HG03280 (cell line): ENCODE results near the gene PKDCC.

Experiments
- ATAC-seq: cut with Tn5 transposase; IDR thresholded peaks from one replicate; pipeline ENCODE4 v1.9.1; 2021; ENCODE audit warnings: mild to moderate bottlenecking, moderate library complexity; ENCODE audit not compliant: unreplicated experiment

The PKDCC gene

DNA sequence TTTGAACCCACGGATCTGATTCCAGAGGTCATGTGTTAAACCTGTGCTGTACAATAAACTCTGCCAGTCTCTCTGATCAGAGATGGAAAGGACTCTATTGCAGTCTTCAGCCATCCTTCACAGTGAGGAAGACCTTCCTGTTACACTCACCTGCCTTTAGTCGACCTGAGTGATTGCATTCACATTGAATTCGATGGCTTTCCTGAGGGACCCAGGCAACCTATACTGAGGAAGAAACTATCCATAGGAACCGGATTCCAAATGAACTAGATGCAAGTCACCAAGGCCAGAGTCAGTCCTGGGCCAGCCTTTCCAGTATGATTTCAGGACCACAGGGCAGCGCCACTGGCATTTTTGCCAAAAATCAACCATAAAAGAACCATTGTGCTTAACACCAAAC, 56.8 kb downstream of the PKDCC start:
- no peak for ATAC-seq

DNA sequence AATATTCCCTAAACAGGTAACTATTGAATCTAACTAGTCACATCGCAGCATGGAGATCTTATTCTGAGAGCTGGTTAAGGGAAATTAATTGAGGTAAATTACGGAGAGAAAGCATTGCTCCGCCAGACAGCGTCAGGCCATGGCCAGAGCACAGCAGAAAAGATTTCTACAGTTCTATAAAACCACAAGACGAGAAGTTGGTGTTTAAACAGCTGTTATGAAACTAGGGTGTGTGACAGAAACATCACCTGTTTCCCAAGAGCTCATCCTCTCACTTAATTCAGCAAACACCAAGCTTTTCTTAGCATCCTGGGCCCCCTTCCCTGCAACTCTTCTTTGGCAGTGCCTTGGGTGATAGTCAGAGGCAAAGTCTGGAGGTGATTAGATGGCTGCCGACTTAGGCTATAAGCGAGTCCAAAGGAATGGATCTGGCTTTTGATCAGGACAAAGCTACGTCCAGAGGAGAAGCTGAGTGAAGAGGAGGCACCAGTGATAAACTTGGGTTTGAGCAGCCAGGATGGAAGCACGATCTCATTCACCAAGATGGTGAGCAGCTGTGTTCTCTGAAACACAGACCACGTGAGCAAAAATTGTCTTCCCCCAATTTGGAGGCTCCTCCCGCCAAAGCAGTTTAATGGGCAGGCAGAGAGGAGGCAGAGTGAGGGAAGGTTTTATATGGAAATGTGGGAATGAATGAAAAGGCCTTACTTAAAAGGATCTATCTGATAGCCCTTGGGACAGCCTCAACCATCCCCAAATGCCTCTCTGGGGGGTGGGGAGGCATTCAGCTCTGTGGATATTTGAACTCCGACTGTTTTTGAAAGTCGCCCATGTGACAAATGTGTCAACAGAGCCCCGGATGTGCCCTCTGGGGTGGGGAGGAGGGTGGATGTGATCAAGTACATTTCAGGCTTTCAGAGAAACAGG, 57.8 kb downstream of the PKDCC start:
- ATAC-seq: no peak

DNA sequence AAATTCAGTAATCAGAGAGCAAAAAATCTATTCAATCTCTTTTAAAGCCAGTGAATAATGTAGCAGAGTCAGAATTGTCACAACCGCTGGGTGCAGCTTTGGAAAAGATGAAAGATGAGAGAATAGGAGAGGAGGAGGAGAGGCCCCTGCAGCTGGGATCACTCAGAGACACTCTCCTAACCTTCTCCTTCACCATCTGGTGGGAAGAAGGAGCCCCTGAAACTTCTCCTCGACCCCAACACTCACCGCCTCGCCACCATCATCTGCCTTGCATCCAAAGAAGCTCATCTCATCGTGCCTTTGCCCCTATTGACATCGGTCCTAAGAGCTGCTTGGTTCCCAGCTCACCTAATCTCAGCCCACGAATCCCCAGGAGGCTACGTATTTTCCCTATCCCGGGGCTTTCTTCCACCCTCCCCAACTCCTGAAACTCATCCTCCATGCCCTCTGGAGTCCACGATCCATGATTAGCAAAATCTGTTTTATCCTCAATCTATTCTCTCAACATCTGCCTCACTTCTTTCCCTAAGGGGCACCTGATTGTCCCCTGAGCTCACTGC, 58.5 kb downstream of the PKDCC start:
- ATAC-seq: no peak

DNA sequence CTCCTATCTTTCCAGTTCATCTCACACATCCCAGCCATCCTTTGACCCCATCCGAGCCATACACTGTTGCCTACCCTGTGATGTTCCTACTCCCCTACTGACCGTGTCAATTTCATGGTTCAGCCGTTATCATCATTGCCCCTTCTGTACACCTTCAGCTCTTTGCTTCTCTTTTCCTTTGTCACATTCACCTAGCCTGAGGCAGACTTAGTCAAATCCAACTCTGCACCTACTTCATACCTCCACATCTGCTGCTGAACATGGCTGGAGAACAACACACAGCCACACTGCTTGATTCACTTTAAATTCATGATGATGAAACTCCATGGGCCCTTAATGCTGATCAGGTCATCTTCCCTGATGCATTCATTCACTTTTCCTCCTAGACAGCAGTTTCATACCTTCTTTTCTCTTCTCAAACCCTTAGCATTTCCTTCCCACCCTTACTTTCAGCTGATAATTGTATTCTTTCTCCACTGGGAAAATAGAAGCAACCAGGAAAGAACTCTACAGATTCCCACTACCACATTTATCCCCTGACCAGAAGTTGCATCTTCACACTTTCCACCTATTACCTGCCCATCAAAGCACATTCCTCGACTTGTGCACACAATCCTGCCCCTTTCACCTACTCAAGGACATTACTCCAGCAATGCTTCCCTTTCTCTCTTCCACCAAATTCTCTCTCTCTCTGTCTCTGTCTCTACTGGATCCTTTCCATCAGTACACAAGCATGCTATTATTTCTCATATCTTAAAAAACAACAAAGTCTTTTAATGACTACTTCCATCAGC, 59.6 kb downstream of the PKDCC start:
- no peak for ATAC-seq
